CD4-positive, alpha-beta T cell (primary cell): ENCODE measurements around the gene TSHZ2. TPM values are rescaled to one million over a fixed set of nuclear protein-coding genes. Genes with fewer than 3 reads are reported as not detected.
"Not testable (repeated sequence)": the region's sequence is repeated elsewhere in the genome, so short reads cannot be mapped to it uniquely, and the experiment has no call there.

ENCODE experiments used
- ATAC-seq: fragments of 200-7000 bp; cut with Tn5 transposase; one replicate; pipeline ENCODE4 v1.10.0; 2022; ENCODE audit warnings: mild to moderate bottlenecking; ENCODE audit not compliant: poor library complexity
- CTCF ChIA-PET: fragments of 350-600 bp; sonication (Branson Sonifier 250); formaldehyde crosslinking; loops from one replicate; lab custom pipeline; 2021; ENCODE audit warnings: antibody characterized with exemption, inconsistent platforms; lab: Charles Lee
- POLR2A ChIA-PET: fragments of 350-600 bp; sonication (Branson Sonifier 250); formaldehyde crosslinking; loops from one replicate; lab custom pipeline; 2021; ENCODE audit warnings: antibody characterized with exemption, inconsistent platforms; lab: Charles Lee
- DNase-seq, 14 experiments: peaks; one replicate each; pipeline ENCODE4 v3.0.0-alpha.2; 2013 to 2020; ENCODE audit warnings: mixed read lengths in 2 of 14
- H3K27ac ChIP-seq, 2 donors: one replicate each; pipeline versions ENCODE4 v1.5.1 to v1.7.0; 2013; ENCODE audit warnings: low read length in 2 of 2, low read depth in 1 of 2, mild to moderate bottlenecking in 1 of 2
- H3K27me3 ChIP-seq, 2 experiments: 1 replicate in 1 of 2; 2 replicates in 1 of 2; pipeline versions ENCODE4 v1.6.1 to v1.7.0; 2013; ENCODE audit warnings: low read length in 2 of 2, control low read depth in 1 of 2, mild to moderate bottlenecking in 1 of 2, moderate library complexity in 1 of 2; ENCODE audit not compliant: insufficient read depth in 2 of 2, control insufficient read depth in 1 of 2
- H3K36me3 ChIP-seq: one replicate; pipeline ENCODE4 v1.6.1; 2013; ENCODE audit warnings: low read length, control low read depth; ENCODE audit not compliant: insufficient read depth
- H3K4me1 ChIP-seq: one replicate; pipeline ENCODE4 v1.6.1; 2013; ENCODE audit warnings: low read length, control low read depth; ENCODE audit not compliant: insufficient read depth
- H3K4me3 ChIP-seq: one replicate; pipeline ENCODE4 v1.5.1; 2013; ENCODE audit warnings: mild to moderate bottlenecking, low read length, moderate library complexity
- H3K9me3 ChIP-seq, 2 experiments: 1 replicate in 1 of 2; 2 replicates in 1 of 2; pipeline versions ENCODE4 v1.6.1 to v1.7.0; 2013; ENCODE audit warnings: low read length in 2 of 2, mild to moderate bottlenecking in 2 of 2, control low read depth in 1 of 2, moderate library complexity in 1 of 2; ENCODE audit not compliant: control insufficient read depth in 1 of 2, insufficient read depth in 1 of 2
- H3K27ac Mint-ChIP-seq: one replicate; pipeline ENCODE4 v1.8.0; 2020; ENCODE audit warnings: mixed read lengths
- H3K27me3 Mint-ChIP-seq: one replicate; pipeline ENCODE4 v1.8.0; 2021; ENCODE audit warnings: mixed read lengths
- H3K36me3 Mint-ChIP-seq: one replicate; pipeline ENCODE4 v1.8.0; 2021; ENCODE audit warnings: low read depth, mixed read lengths
- H3K4me1 Mint-ChIP-seq: one replicate; pipeline ENCODE4 v1.8.0; 2021; ENCODE audit warnings: low read depth, mixed read lengths
- H3K4me3 Mint-ChIP-seq: one replicate; pipeline ENCODE4 v1.8.0; 2020; ENCODE audit warnings: mild to moderate bottlenecking, mixed read lengths
- H3K9me3 Mint-ChIP-seq: one replicate; pipeline ENCODE4 v1.8.0; 2020; ENCODE audit warnings: mixed read lengths
- CTCF ChIP-seq: fragments of 200-600 bp; IDR thresholded peaks from one replicate; pipeline ENCODE4 v1.8.0; 2022; ENCODE audit warnings: antibody characterized with exemption, mild to moderate bottlenecking
- intact Hi-C, 2 experiments: fragments of 100-400 bp; cut with DNase I in 1 of 2; cut with micrococcal nuclease in 1 of 2; formaldehyde crosslinking; loops; one replicate each; pipeline versions ENCODE4 v1.15.1 to v1.9.0; 2023 to 2025; cut with DNase I, micrococcal nuclease
- total RNA-seq, 174 experiments: library from RNA in 2 of 174; stranded (reverse) in 2 of 174; gene quantifications; one replicate each; pipeline ENCODE4 v1.2.3 and lab custom pipeline; 2021 to 2026

TSHZ2 gene
- total RNA-seq, 2 experiments from 2014 or later: 26.1 to 27.4 TPM

GRCh38 chr20:53365539-53366075 lies 393.4 kb downstream of the TSHZ2 start:
- H3K4me1 Mint-ChIP-seq: peaks cover 5% of the 10 kb centered on the region
- ATAC-seq (no peak), DNase-seq (no peak)
- intact Hi-C loops: no loop called here
- no peaks in the 10 kb centered on the region for H3K9me3 Mint-ChIP-seq
- no peak overlapping the region for H3K27ac Mint-ChIP-seq
- no peaks in the 10 kb centered on the region for H3K9me3 ChIP-seq
- no peaks in the 10 kb centered on the region for H3K27me3 Mint-ChIP-seq
- H3K36me3 ChIP-seq: no peaks in the 10 kb centered on the region
- no peak for TF ChIP-seq CTCF
- CTCF ChIA-PET: no interaction called here
- POLR2A ChIA-PET: no interaction called here
- no peak overlapping the region for H3K27ac ChIP-seq
- H3K4me1 ChIP-seq: no peaks in the 10 kb centered on the region
- no peak overlapping the region for H3K4me3 Mint-ChIP-seq
- no peaks in the 10 kb centered on the region for H3K27me3 ChIP-seq
- H3K36me3 Mint-ChIP-seq: no peaks in the 10 kb centered on the region
- H3K4me3 ChIP-seq: no peak overlapping the region

- peaks cover 11% of the 10 kb centered on the region for H3K4me1 Mint-ChIP-seq
- intact Hi-C loops, H3K9me3 ChIP-seq, H3K27me3 ChIP-seq, H3K36me3 ChIP-seq, H3K4me3 ChIP-seq, POLR2A ChIA-PET, H3K4me3 Mint-ChIP-seq, H3K9me3 Mint-ChIP-seq, DNase-seq, ATAC-seq, H3K27ac ChIP-seq, H3K27ac Mint-ChIP-seq, CTCF ChIA-PET, H3K36me3 Mint-ChIP-seq, H3K27me3 Mint-ChIP-seq, H3K4me1 ChIP-seq: not testable (repeated sequence)
Observed at GRCh38 chr20:53366928-53367327, 394.8 kb downstream of the TSHZ2 start.

GRCh38 chr20:53369871-53370270 lies 397.7 kb downstream of the TSHZ2 start:
- no peaks in the 10 kb centered on the region for H3K27me3 Mint-ChIP-seq
- Histone ChIP-seq H3K27me3 (no peaks in the 10 kb centered on the region), H3K27ac (no peak overlapping the region), H3K4me1 (no peaks in the 10 kb centered on the region), H3K36me3 (no peaks in the 10 kb centered on the region), H3K4me3 (no peak overlapping the region), H3K9me3 (no peaks in the 10 kb centered on the region)
- intact Hi-C loops: no loop called here
- no peak for TF ChIP-seq CTCF
- H3K4me1 Mint-ChIP-seq: peaks cover 11% of the 10 kb centered on the region
- H3K36me3 Mint-ChIP-seq: no peaks in the 10 kb centered on the region
- no peak overlapping the region for H3K27ac Mint-ChIP-seq
- ChIA-PET CTCF (no interaction called here), POLR2A (no interaction called here)
- DNase-seq (no peak), ATAC-seq (no peak)
- no peak overlapping the region for H3K4me3 Mint-ChIP-seq
- H3K9me3 Mint-ChIP-seq: no peaks in the 10 kb centered on the region

GRCh38 chr20:53370345-53370961 lies 398.3 kb downstream of the TSHZ2 start:
- Histone ChIP-seq H3K27me3 (no peaks in the 10 kb centered on the region), H3K4me3 (no peak overlapping the region), H3K27ac (no peak overlapping the region), H3K36me3 (no peaks in the 10 kb centered on the region), H3K4me1 (no peaks in the 10 kb centered on the region), H3K9me3 (no peaks in the 10 kb centered on the region)
- ATAC-seq (no peak), DNase-seq (no peak)
- POLR2A ChIA-PET: no interaction called here
- intact Hi-C loops: no loop called here
- Mint-ChIP-seq H3K4me1 (peaks cover 11% of the 10 kb centered on the region), H3K4me3 (peak overlapping the region; percentile 30), H3K9me3 (no peaks in the 10 kb centered on the region), H3K27me3 (no peaks in the 10 kb centered on the region), H3K27ac (no peak overlapping the region), H3K36me3 (no peaks in the 10 kb centered on the region)
- CTCF ChIA-PET: no interaction called here
- no peak for TF ChIP-seq CTCF
